ENCODE measurements around the gene LMAN2L.

GRCh38 chr2:96730212-96730611 is 9.7 kb downstream of the LMAN2L start:
- TF ChIP-seq CTCF (IDR thresholded peaks at IDR 0.05) (no peak), POLR2AphosphoS5 (IDR thresholded peaks at IDR 0.05) (no peak)
